ENCODE results near the gene TBC1D8. TPM values are rescaled to one million over a fixed set of nuclear protein-coding genes. Genes with fewer than 3 reads are reported as not detected.

Gene TBC1D8
- total and polyA plus RNA-seq, 4 donors, result 10.4 to 38.6 (median 13.4) TPM

DNA sequence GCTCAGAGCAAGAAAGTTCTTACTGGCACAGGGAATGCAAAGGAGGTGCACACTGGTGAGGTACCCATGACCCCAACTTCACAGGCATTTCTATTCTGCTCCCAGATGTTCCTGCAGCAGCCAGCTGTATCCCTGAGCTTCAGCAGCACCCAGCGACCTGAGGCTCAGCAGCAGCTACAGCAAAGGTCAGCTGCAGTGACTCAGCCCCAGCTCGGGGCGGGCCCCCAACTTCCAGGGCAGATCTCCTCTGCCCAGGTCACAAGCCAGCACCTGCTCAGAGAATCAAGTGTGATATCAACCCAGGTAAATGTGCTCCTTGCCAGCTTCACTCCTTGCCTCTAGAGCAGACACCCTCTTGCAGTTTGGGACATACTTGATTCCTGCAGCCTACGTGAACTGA lies 163.2 kb downstream of the TBC1D8 start:
- no peak for DNase-seq (ENCODE audit: low spot score)
- H3K4me1 ChIP-seq (ENCODE audit: control insufficient read depth in 4 of 4, insufficient read depth in 4 of 4, low read length in 3 of 4), result peaks cover 0 to 4% (median 0%) of the 10 kb centered on the region in 4 donors
- H3K27me3 ChIP-seq (ENCODE audit: control insufficient read depth in 4 of 4, insufficient read depth in 4 of 4, low read length in 3 of 4), result no peaks in the 10 kb centered on the region
- no peak overlapping the region for H3K9ac ChIP-seq (ENCODE audit: low read depth in 1 of 2, low read length in 2 of 2)
- TF ChIP-seq JUND (IDR thresholded peaks at IDR 0.05) (no peak), TAF1 (conservative IDR thresholded peaks at IDR 0.05) (no peak), HNF4G (IDR thresholded peaks at IDR 0.05) (no peak), RAD21 (IDR thresholded peaks at IDR 0.05) (no peak), EGR1 (IDR thresholded peaks at IDR 0.05; ENCODE audit: low read depth in 2 of 2) (no peak), MAX (IDR thresholded peaks at IDR 0.05) (no peak), HNF4A (conservative IDR thresholded peaks at IDR 0.05) (no peak), YY1 (IDR thresholded peaks at IDR 0.05) (no peak), FOXA1 (IDR thresholded peaks at IDR 0.05) (no peak), GABPA (IDR thresholded peaks at IDR 0.05 in 1 of 2, conservative IDR thresholded peaks at IDR 0.05 in 1 of 2) (no peak), FOXA2 (IDR thresholded peaks at IDR 0.05) (no peak), SP1 (IDR thresholded peaks at IDR 0.05) (no peak), NR2F2 (IDR thresholded peaks at IDR 0.05) (no peak)
- TF ChIP-seq, protein P1, sequence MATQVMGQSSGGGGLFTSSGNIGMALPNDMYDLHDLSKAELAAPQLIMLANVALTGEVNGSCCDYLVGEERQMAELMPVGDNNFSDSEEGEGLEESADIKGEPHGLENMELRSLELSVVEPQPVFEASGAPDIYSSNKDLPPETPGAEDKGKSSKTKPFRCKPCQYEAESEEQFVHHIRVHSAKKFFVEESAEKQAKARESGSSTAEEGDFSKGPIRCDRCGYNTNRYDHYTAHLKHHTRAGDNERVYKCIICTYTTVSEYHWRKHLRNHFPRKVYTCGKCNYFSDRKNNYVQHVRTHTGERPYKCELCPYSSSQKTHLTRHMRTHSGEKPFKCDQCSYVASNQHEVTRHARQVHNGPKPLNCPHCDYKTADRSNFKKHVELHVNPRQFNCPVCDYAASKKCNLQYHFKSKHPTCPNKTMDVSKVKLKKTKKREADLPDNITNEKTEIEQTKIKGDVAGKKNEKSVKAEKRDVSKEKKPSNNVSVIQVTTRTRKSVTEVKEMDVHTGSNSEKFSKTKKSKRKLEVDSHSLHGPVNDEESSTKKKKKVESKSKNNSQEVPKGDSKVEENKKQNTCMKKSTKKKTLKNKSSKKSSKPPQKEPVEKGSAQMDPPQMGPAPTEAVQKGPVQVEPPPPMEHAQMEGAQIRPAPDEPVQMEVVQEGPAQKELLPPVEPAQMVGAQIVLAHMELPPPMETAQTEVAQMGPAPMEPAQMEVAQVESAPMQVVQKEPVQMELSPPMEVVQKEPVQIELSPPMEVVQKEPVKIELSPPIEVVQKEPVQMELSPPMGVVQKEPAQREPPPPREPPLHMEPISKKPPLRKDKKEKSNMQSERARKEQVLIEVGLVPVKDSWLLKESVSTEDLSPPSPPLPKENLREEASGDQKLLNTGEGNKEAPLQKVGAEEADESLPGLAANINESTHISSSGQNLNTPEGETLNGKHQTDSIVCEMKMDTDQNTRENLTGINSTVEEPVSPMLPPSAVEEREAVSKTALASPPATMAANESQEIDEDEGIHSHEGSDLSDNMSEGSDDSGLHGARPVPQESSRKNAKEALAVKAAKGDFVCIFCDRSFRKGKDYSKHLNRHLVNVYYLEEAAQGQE (IDR thresholded peaks at IDR 0.05), result no peak
- TF ChIP-seq, protein P2, sequence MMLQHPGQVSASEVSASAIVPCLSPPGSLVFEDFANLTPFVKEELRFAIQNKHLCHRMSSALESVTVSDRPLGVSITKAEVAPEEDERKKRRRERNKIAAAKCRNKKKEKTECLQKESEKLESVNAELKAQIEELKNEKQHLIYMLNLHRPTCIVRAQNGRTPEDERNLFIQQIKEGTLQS (IDR thresholded peaks at IDR 0.05), result no peak
- TF ChIP-seq, protein P3, sequence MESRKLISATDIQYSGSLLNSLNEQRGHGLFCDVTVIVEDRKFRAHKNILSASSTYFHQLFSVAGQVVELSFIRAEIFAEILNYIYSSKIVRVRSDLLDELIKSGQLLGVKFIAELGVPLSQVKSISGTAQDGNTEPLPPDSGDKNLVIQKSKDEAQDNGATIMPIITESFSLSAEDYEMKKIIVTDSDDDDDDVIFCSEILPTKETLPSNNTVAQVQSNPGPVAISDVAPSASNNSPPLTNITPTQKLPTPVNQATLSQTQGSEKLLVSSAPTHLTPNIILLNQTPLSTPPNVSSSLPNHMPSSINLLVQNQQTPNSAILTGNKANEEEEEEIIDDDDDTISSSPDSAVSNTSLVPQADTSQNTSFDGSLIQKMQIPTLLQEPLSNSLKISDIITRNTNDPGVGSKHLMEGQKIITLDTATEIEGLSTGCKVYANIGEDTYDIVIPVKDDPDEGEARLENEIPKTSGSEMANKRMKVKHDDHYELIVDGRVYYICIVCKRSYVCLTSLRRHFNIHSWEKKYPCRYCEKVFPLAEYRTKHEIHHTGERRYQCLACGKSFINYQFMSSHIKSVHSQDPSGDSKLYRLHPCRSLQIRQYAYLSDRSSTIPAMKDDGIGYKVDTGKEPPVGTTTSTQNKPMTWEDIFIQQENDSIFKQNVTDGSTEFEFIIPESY (IDR thresholded peaks at IDR 0.05), result no peak
- TF ChIP-seq, protein P4, sequence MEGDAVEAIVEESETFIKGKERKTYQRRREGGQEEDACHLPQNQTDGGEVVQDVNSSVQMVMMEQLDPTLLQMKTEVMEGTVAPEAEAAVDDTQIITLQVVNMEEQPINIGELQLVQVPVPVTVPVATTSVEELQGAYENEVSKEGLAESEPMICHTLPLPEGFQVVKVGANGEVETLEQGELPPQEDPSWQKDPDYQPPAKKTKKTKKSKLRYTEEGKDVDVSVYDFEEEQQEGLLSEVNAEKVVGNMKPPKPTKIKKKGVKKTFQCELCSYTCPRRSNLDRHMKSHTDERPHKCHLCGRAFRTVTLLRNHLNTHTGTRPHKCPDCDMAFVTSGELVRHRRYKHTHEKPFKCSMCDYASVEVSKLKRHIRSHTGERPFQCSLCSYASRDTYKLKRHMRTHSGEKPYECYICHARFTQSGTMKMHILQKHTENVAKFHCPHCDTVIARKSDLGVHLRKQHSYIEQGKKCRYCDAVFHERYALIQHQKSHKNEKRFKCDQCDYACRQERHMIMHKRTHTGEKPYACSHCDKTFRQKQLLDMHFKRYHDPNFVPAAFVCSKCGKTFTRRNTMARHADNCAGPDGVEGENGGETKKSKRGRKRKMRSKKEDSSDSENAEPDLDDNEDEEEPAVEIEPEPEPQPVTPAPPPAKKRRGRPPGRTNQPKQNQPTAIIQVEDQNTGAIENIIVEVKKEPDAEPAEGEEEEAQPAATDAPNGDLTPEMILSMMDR (IDR thresholded peaks at IDR 0.05; ENCODE audit: low read depth, low read length, missing input control), result no peak
- 97% methylated on average over 4 of the region's 4 CpGs for WGBS
- H3K27ac ChIP-seq (ENCODE audit: low read depth in 1 of 2, low read length in 2 of 2), result no peak overlapping the region
- H3K4me3 ChIP-seq (ENCODE audit: low read depth in 1 of 3, low read length in 3 of 3), result no peak overlapping the region
- H3K36me3 ChIP-seq (ENCODE audit: control insufficient read depth in 4 of 4, insufficient read depth in 3 of 4, low read depth in 1 of 4, low read length in 3 of 4), result peaks cover 0 to 15% (median 1%) of the 10 kb centered on the region in 4 donors
- no peaks in the 10 kb centered on the region for H3K9me3 ChIP-seq (ENCODE audit: control insufficient read depth in 4 of 4, low read length in 3 of 4)
